ENCODE results near the gene ANAPC16. TPM values are rescaled to one million over a fixed set of nuclear protein-coding genes. Genes with fewer than 3 reads are reported as not detected.
"Not testable (repeated sequence)": the region's sequence is repeated elsewhere in the genome, so short reads cannot be mapped to it uniquely, and the experiment has no call there.

Gene ANAPC16
- total RNA-seq, 1 donor from 2014 or later = 80.9 TPM

DNA sequence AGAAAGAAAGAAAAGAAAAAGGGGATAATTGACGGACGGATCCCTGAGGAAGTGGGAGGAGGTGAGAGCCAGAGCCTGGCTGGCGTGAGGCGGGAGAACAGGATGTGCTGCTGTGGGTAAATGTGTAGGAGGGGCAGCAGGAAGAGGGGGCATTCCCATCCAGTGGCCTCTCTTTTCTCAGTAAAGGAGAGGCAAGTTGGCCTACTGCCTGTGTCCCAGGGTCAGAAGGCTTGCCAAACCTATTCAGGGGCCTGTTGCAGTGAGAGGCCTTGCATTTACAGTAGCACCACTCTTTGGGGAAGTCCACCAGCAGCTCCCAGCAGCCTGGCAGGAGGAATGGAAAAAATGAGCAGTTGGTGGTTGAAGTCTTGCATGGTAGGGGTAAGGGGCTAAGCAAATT is 26.9 kb downstream of the ANAPC16 start:
- no peak for DNase-seq (ENCODE audit: low spot score)

GRCh38 chr10:72243822-72244437 is 28.1 kb downstream of the ANAPC16 start:
- DNase-seq (ENCODE audit: low spot score) = no peak

GRCh38 chr10:72244573-72245038 is 28.8 kb downstream of the ANAPC16 start:
- no peak for DNase-seq (ENCODE audit: low spot score)

DNA sequence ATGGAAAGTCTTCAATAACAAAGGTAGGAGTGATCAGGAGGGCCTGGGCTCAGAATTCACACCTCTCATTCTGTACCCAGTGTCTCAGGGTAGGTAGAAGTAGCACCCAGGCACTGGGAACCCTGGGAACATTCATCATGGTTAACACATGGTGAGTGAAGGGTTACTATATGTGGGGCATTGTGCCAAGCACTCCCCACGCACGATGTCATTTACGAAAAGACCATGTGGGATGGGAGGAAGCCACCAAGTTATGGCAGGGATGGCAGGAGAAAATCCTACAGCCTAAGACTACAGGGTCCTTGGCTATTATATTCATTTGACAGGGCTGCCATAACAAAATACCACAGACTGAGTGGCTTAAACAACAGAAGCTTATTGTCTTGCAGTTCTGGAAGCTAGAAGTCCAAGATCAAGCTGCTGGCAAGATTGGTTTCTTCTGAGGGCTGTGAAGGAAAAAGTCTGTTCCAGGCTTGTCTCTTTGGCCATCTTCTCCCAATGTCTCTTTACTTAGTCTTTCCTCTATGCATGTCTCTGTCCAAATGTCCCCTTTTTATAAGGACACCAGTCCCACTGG is 30.2 kb downstream of the ANAPC16 start:
- DNase-seq (ENCODE audit: low spot score) = no peak

DNA sequence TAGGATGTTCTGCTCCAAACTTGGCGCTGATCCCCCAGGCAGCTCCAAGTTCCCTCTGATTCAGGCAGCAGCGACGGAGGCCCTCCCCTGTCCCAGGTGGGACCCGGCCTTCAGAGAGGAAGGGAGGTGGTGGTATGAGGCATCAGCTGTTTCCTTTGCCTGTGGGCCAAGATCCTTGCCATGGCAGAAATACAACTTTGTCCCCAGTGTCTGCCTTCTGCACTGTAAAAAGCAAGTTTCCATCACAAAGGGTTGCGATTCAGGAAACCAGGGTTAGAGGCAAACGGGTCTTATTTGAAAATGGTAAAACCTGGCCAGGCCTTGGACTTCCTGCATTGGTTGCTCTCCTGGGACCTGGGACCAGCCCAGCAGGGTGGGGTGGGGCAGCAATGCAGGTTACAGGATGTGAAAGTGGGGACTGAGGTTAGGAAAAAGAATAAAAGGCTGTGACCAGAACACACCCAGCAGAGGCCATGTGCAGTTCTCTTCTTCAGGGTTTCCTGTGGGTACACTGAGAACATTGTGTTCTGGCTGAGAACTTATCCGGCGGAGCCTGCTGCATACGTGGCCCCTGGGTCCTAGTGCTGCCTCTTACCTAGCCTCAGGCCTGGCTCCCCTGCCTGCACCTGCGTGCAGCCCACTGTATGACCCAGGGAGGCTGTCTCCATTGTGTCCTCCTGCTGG is 32.8 kb downstream of the ANAPC16 start:
- DNase-seq (ENCODE audit: low spot score) = no peak

GRCh38 chr10:72249176-72249862 is 33.5 kb downstream of the ANAPC16 start:
- not testable (repeated sequence) for DNase-seq (ENCODE audit: low spot score)

DNA sequence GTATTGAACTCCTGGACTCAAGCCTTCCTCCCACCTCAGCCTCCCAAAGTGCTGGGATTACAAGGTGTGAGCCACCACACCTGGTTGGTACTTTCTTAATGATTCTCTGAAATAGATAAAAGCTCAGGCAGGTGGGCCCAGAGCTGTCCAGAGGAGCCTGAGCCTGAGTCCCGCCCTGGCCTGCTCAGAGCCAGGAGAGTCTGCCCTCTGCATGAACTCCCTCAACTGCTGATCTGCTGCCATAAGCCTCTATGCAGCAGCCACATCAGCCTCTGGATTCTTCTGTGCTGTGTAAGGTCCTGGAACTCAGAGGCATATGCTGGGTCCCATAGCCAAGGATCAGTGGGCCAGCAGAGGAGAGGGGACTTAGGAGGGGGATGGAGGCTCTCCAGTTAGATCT is 34.9 kb downstream of the ANAPC16 start:
- no peak for DNase-seq (ENCODE audit: low spot score)

DNA sequence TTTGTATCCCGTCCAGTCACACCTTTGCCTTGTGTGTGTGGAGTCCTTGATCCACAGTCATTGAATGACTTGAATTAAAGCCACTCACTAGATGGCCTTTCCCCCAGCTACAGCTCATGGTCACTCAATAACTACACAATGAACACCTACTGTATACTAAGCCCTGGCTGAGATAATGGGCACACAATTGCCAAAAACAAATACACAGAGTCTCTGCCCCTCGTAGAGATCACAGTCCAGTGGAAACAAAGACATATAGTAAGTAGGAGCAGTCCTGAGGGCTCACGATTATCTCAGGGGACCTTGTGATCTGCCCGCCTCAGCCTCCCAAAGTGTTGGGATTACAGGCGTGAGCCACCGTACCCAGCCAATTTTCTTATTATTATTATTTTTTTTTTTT is 35.8 kb downstream of the ANAPC16 start:
- no peak for DNase-seq (ENCODE audit: low spot score)

DNA sequence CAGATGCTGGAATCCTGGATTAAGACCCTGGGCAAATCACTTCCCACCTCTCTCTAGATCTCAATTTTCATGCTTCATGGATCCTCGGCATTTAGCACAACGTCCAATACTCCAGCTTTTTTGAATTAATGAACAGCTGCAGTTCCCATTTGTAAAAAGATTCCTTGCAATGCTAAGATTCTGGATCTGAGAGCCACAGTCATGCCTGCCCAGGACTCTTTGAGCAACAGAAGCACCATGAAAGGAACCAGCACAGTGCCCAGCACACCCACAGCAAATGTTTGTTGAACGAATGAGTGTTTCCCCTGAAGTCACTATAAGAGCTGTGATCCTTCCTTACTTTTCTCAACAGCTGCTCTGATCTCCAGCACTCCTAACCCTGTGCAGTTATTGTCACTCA is 37.2 kb downstream of the ANAPC16 start:
- no peak for DNase-seq (ENCODE audit: low spot score)

DNA sequence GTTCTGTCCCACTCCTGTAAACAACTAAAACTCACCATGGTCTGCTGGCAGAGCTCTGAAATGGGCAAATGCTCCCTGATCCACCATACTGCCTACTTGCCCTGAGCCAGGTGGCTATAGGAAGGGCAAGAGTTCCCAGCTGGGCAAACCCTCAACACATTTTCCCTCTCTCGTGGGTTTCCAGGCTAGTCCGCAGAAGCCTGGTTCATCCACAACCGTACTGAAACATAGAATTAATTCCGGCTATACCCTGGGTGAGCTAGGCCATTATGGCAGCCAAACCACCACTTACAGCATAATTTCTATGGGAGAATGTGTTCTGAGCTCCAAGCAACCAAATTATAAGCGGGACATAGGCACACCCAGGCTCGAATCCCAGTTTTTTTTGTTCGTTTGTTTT is 37.8 kb downstream of the ANAPC16 start:
- no peak for DNase-seq (ENCODE audit: low spot score)

GRCh38 chr10:72254813-72255568 is 39.2 kb downstream of the ANAPC16 start:
- peak; percentile 93 for DNase-seq (ENCODE audit: low spot score)

GRCh38 chr10:72255977-72256729 is 40.3 kb downstream of the ANAPC16 start:
- DNase-seq (ENCODE audit: low spot score) = no peak

- DNase-seq (ENCODE audit: low spot score) = no peak
Measured at GRCh38 chr10:72257051-72257892, 41.5 kb downstream of the ANAPC16 start.

GRCh38 chr10:72258617-72259016 is 42.8 kb downstream of the ANAPC16 start:
- no peak for DNase-seq (ENCODE audit: low spot score)

- no peak for DNase-seq (ENCODE audit: low spot score)
Measured at GRCh38 chr10:72259491-72260238, 43.9 kb downstream of the ANAPC16 start.

DNA sequence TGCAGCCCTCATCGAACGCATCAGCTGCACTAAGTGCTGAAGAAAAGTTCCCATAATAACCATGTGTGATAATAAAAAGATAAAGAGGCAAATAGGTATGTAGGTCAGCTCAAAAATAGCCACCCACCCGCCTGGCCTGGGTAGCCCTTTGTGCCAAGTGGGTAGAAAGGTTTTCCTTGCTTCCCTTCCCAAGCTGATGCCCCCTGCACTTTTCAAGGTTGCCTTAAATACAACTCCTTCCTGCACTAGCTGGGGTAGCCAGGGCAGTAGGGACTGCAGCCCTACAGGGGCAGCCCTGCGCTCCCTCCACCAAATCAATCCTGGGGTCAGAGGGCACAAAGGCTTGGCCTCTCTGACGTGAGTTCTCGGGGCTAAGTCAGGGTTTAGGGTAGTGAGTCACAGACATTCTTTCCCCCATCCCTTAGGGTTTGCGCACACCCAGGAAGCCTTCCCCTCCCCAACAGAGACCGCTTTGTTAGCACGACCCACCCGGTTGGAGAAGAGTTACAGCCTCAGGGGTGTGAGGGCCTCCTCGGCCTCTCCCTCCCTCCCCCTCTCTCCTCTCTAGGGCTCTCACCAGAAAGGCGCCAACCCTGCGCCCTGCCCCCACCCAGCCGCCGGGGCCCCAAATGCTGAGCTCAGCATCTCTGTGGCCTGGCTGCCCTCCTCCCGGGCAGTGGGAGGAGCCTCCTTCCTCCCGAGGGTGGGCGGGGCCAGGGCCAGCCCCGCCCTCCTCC is 44.6 kb downstream of the ANAPC16 start:
- DNase-seq (ENCODE audit: low spot score) = peak; percentile 94

DNA sequence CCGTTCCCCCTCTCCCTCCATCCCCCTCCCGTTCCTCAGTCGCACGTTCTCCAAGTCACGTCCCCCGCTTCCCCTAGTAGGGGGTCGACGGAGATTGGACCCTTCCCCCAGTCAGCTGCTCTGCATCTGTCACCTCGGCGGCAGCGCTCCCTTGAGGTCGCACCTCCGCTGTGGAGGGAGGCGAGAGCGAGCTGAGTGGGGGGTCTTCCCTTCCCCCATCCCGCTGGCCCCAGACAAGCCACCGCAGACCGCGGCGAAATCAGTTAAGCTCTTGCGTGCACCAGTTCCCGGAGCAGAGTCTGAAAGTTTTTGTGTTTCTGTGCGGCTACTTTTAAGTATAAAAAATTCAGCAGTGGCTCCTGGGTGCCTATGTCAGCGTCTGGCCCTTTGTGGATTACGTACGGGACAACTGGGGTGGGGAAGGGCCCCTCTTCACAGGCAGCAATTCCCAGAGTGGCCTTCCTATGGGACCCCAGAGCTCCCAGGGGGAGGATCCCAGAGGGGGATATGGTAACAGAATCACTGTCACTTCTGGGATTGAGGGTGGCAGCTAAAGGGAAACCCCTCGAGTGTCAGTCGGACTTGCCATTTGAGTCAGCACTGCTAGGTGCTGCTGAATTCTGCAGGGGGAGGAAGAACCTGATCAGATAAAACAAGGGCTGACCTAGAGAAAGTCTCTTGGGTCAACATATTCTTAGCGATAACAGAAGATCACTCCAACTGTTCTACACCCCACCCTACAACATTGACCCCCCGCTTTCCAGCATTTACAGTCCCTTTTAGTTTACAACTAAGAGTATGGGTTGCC is 45.4 kb downstream of the ANAPC16 start:
- DNase-seq (ENCODE audit: low spot score) = no peak

Data from mesenteric fat pad (tissue), 1 donor.